ENCODE data around the gene ANKRD20A1.
"Not testable (repeated sequence)": the region's sequence is repeated elsewhere in the genome, so short reads cannot be mapped to it uniquely, and the experiment has no call there.

ANKRD20A1 gene

DNA sequence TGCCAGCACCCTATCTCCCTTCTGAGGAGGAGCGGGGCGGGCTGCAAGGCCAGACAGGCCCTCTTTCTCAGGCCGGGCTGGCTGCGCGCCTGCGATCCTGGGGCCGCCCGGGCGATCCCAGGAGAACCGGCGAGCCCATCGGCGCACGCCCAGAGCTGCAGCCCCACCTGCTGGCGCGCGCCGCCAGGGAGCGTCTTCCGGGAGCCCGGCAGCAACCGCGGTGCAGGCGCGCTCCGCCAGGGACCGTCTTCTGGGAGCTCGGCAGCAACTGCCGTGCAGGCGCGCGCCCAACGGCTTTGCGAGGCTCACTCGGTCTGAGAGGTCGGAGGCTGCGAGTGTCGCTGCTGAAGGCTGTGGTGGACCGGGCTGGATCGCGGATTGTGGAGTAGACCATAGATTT, at the start of gene ANKRD20A1:
Gene ANKRD20A1, plus strand, starts transcription at position 61 of the 400 bp plus-strand sequence. CDS start 496 bp downstream, outside the sequence.
- H3K4me3 ChIP-seq (ENCODE audit: low read depth, low read length), result not testable (repeated sequence)

GRCh38 chr9:67832088-67832487, 26.6 kb upstream of the ANKRD20A1 start:
- DNase-seq (ENCODE audit: low read depth); H3K4me3 ChIP-seq (ENCODE audit: low read depth, low read length): not testable (repeated sequence)

More for the DNA sequence above, at the start of gene ANKRD20A1:
- DNase-seq (ENCODE audit: low read depth), result peak; percentile 42
